GM19397 (cell line): ENCODE data around the gene DNM2.
"Not testable (repeated sequence)": the region's sequence is repeated elsewhere in the genome, so short reads cannot be mapped to it uniquely, and the experiment has no call there.

Experiments
- ATAC-seq: cut with Tn5 transposase; IDR thresholded peaks from one replicate; pipeline ENCODE4 v1.9.1; 2021; ENCODE audit warnings: mild to moderate bottlenecking, moderate library complexity; ENCODE audit not compliant: unreplicated experiment

Gene DNM2

DNA sequence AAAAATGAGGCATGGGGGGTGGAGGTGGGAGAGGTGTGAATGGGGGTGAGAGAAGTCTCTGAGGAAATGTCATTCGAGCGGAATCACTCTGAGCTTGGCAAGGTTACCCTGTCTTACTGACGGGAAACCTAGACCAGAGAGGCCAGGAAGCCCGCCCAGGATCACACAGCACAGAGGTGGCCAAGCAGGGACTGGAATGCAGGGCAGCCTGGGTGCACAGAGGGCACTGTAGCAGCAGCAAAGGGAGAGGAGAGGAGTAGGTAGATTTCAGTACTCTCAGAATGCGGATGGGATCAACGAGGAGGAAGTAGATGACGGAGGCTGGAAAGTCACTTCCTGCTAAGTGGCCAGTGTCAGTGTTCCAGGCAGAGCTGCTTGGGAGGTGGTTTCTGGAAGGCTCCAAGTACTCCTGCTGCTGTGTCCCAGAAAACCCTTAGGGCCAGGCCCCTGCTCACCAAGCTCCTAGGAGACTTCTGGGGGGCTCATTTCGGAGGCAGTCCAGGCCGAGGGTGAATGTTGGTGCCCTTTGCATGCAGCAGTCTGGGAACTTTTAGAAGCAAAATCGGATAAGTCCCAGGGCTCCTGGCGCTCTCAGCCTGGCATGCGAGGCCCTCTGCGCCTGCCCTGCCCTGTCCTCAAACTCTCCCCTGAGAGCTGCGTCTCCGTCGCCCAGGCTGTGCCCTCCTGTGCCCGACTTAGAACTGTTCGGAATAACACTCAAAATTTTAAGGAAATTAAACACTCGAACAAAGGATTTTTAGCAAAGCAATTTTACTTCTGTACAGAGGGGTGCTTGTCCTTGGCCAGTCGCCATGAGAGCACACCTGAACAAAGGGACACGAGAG lies 33.5 kb downstream of the DNM2 start:
- ATAC-seq = no peak

DNA sequence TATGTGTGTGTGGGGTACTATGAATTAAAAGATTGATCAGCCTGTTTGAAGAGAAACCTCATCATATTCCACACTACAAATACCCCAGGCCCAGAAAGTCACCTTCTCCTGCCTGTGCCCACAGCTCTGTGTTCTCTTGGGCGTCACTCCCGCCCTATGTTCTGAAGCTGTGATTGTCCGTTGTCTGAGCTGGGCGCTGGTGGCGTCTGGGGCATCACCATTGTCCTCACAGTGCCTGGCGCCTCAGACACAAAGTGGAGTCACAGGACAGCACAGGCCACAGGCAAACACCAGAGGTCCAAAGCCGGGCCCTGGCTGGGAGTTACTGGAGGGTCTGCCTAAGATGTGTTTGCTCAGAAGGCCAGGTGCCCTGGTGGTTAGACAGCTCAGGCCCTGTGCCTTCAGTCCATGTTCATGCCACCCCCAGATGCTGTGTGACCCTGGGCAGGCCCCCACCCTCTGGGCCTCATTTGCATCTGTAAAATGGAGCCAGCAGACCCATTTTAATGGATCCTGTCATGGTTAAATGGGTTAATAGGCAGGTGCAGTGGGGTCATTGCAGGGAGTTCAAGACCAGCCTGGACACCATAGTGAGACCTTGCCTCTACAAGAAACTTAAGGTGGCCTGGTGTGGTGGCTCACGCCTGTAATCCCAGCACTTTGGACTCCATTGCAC lies 34.5 kb downstream of the DNM2 start:
- no peak for ATAC-seq

DNA sequence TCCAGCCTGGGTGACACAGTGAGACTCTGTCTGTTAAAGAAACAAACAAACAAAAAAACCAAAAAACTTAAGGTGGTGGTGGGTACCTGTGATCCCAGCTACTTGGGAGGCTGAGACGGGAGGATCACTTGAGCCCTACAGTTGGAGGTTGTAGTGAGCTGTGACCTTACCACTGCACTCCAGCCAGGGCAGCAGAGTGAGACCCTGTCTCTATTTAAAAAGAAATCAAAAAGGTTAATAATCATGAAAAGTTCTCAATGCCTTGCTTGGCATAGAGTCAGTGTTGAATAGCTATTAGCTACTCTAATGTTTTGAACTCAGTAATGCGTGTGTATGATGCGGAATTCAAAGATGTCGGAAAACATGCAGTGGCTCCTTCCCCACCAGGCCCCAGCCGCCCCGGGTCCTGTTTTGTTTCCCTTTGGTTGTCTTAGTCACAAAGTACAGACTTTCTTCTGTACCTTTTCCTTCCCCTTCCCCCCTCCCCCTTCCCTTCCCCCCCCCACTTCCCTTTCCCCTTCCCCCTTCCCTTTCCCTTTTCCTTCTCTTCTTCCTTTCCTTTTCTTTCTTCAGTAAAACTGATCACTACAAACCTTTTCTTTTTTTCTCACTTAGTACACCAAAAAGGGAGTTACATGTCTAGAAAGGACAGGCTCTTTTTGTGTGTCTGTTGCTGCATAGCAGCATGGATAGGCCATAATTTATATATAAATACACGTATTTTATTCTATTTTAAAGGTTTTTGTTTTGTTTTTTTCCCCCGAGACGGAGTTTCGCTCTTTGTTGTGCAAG lies 35.2 kb downstream of the DNM2 start:
- ATAC-seq = no peak

GRCh38 chr19:10756371-10756770 lies 38.5 kb downstream of the DNM2 start:
- ATAC-seq = no peak

DNA sequence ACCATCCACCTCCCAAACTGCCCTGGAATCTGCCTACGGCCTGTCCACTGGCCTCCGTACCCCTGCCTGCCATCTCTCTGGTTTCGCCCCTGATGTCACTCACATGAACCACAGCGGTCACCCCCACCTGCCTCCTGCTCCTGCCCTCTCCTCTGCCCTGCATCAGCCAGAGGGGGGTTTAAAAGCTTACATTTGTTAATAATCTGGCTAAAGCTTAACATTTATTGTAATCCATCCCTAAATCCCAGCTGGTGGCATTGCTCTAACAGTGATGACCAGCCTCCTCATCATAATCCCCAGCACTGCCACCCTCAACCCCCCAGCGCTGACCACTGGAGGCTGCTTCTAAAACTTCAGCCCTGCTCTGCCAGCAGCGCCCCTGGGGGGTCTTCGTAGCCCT lies 38.9 kb downstream of the DNM2 start:
- ATAC-seq = no peak

DNA sequence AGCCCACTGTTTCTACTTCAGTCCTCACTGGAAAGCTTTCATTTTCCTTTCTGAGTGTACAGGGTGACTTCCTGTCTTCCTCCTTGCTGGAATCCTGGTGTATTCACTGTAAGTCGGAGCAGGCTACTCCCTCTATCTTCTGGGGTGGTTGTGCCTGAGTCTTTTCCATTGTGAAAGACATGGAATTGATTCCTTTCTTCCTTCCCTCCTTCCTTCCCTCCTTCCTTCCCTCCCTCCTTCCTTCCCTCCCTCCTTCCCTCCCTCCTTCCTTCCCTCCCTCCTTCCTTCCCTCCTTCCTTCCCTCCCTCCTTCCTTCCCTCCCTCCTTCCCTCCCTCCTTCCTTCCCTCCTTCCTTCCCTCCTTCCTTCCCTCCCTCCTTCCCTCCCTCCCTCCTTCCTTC lies 40.2 kb downstream of the DNM2 start:
- ATAC-seq = not testable (repeated sequence)

- ATAC-seq = no peak
Measured at GRCh38 chr19:10758978-10759377, 41.1 kb downstream of the DNM2 start.

DNA sequence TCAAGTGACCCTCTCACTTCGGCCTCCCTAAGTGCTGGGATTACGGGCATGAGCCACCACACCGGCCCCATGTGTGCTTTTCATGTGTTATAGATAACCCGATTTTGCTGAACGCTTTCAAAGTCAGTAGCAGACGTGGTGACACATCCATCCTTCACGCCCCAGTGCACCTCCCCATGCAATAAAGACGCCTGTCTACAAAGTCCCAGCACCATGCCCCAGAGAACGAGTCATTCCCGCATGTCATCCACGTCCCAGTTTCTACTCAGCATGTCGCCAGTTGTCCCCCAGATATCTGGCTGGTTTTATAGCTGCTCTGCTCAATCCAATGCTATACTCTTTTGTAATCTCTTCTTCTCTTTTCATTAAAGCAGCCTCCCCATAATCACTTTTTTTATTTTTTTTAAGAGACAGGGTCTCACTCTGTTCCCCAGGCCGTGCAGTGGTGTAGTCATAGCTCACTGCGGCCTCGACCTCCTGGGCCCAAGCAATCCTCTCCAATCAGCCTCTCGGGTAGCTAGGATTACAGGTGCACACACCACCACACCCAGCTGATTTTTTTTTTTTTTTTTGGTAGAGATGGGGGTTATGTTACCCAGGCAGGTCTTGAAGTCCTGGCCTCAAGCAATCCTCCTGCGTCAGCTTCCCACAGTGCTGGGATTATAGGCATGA lies 42.5 kb downstream of the DNM2 start:
- no peak for ATAC-seq

GRCh38 chr19:10761443-10762250 lies 43.8 kb downstream of the DNM2 start:
- ATAC-seq = no peak

DNA sequence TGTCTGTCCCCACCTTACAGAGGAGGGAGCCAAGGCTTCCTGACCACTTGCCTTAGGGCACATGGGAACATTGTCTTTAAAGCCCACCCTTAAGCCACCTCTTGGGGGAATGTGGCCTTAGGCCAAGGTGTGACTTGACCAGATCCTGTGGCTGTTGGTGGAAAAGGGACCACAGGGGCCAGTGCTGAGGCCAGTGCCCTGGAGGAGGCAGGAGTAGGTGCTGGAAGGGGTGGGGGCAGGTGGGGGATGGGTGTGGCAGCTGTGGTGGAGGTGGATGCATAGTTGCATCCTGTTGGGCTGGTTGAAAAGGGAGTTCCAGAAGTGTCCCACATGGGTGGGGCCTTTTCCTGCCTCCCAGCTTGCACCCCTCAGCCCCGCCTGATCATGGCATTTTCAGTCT lies 44.8 kb downstream of the DNM2 start:
- no peak for ATAC-seq

DNA sequence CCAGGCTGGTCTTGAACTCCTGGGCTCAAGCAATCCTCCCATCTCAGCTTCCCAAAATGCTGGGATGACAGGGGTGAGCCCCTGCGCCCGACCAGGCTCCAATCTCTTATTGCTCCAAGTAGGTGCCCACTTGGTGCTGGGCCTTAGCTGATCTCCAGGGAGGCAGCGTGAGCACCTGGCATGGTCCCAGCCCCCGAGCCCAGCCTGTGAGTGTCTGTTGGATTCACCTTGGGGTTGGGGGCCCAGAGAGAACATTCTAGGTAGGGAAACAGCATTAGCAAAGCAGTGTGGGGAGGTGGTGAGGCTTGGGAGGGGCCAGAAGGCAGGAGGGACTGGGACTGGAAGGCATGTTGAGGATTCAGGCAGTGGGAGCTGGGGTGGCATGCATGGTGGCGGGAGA lies 45.5 kb downstream of the DNM2 start:
- ATAC-seq = no peak

- no peak for ATAC-seq
Measured at GRCh38 chr19:10763828-10764339, 46.0 kb downstream of the DNM2 start.

DNA sequence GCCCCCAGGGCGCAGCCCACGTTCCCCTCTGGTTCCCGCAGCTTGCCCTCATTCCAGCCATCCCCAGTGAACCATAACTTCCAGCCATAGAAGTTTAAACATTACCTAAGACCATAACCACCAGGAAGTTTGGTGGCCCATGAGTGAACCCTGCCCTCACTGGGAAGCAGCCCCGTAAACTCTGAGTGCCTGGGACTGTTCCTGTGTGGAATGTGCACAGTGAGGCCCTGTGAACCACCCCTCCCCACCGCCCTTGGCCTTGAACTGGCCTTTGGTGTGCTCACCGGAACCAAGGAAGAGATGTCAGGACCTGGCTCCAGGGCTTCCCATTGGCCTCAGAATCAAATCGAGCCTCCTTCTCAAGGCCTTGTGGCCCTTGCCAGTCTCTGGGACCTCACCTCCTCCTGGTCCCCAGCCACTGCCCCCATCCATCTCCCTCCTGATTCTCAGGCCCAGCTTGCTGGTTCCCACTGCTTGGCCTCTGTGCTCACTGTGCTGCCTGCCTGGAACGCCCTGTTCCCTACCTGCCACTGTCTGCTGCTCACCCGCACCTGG lies 46.5 kb downstream of the DNM2 start:
- no peak for ATAC-seq

- no peak for ATAC-seq
Measured at GRCh38 chr19:10766049-10766623, 48.3 kb downstream of the DNM2 start.

- no peak for ATAC-seq
Measured at GRCh38 chr19:10766671-10767201, 48.9 kb downstream of the DNM2 start.

DNA sequence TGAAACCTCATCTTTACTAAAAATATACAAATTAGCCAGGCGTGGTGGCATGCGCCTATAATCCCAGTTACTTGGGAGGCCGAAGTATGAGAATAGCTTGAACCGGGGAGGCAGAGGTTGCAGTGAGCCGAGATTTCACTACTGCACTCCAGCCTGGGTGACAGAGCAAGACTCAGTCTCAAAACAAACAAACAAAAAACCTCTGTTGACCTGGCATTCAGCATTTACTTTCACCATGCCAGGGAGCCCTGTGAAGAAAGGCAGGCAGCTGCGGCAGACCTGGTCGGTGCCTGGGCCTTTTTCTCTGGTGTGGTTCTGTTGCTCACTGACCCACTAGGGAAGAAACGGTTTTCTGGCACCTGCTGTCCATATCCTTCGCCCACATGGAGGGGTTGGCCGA lies 49.8 kb downstream of the DNM2 start:
- ATAC-seq = no peak

- ATAC-seq = no peak
Measured at GRCh38 chr19:10768369-10768768, 50.5 kb downstream of the DNM2 start.

DNA sequence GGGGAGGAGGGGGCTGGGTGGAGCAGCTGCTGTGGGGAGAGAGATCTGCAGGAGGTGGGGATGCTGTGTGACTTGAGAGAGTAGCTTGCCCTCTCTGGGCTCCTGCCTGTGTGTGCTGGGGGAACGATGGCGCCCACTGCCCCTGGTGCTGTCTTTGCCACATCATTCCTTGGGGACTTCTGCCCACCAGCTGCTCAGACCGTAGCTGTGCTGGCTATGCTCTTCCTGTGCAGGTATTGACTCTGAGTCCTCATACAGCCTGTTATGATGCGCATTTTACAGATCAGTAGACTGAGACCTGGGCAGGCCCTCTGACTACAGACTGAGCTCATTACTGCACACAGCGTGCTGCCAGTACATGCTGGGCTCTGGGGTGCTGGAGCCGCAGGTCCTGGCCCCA lies 51.1 kb downstream of the DNM2 start:
- ATAC-seq = no peak
